Stimulated activated CD4-positive, alpha-beta T cell treated with anti-CD3 and anti-CD28 coated beads, Interleukin-2, amount 100 ng/mL, for 48 hours (primary cell): ENCODE results near the gene RETNLB.

Experiments used
- DNase-seq, 2 donors: peaks; one replicate each; pipeline ENCODE4 v3.0.0-alpha.2; 2020

The RETNLB gene, protein sequence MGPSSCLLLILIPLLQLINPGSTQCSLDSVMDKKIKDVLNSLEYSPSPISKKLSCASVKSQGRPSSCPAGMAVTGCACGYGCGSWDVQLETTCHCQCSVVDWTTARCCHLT

DNA sequence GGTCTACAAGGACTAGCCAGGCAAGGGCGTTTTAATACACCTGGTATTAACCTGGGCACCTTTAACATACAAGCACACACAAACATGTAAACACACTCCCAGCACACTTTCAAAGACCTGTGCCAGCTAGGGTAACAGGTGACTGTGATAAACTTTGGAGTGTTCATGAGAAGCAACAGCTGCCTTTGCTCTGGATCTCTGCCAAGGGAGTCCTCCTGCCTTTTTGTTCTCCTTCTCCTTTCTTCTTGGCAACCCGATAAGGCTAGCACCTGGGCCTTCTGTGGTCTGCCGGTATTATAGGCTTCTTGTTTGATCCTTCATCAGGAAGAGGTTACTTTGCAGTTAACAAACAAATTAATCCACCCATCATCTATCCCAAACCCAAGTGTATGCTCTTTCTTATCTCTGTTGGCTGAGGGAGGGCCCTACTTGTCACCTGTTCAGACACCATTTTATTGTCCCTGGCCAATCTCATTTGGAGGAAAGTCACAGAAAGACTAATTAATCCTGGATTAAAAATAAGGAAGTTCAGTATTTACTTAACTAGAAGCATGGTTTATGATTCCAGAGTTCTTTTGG lies at the start of gene RETNLB:
TSS of gene RETNLB (minus strand) at position 7 of the 579 bp plus-strand sequence. CDS start 225 bp downstream, outside the sequence.
- DNase-seq = no peak

GRCh38 chr3:108806316-108806715 lies 49.1 kb upstream of the RETNLB start:
- DNase-seq = no peak

DNA sequence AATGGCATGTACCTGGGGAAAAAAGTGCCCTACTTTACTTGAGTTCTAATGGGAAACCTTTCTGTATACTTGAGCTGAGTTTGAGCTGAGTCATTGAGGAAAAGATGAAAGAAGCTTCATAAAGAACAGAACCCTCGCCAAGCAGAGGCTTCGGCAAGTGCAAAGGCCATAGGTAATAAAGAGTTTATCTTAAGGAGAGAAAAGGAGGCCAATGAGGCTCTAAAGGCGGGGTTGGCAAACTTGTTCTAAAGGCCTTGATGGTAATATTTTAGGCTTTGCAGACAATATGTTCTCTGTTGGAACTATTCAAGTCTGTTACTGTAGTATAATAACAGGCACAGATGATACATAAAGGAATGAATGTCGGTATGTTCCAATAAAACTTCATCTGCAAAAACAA lies 47.8 kb upstream of the RETNLB start:
- DNase-seq = no peak

GRCh38 chr3:108804437-108804836 lies 47.2 kb upstream of the RETNLB start:
- no peak for DNase-seq

- DNase-seq = no peak
Observed at GRCh38 chr3:108791473-108791872, 34.3 kb upstream of the RETNLB start.

GRCh38 chr3:108780235-108780634 lies 23.0 kb upstream of the RETNLB start:
- no peak for DNase-seq

DNA sequence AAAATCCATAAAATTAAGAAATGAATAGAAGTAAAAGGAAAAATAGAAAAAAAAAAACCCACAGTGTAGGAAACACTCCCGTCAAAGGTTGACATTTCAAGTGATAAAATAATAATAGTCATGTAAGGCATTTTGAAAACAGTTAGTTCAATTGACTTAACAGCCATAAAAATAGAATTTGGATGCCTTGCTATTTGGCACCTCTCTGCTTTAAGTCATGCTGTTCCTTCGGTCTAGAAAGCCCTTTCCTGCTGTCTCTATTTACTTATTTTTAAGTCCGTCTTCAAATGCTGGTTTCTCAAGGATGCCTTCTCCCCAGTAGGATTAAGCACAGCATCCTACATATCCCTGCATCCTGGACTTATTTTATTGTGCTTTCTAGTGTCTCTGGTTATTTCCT lies 22.3 kb upstream of the RETNLB start:
- no peak for DNase-seq

GRCh38 chr3:108775649-108776048 lies 18.4 kb upstream of the RETNLB start:
- no peak for DNase-seq

DNA sequence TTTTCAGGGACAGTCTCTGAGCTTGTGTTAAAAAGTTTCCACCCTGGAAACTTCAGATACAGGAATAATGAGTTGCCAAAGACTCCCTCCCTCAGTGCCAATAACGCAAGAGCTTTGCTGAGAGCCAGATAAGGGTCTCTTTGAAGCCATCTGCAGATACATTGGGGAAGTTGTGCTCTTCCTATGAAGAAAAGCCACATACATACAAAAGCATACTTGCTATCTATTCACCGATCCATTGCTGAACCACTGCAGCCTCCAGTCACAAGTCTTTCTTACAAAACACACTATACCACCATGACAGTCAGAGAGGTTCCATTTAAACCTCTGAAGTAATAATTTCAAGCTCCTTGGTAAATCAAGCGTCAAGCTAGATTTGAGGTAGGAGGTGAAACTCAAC lies 10.0 kb upstream of the RETNLB start:
- DNase-seq = no peak

GRCh38 chr3:108755686-108756085 lies 1.5 kb downstream of the RETNLB start:
- no peak for DNase-seq

- DNase-seq = no peak
Observed at GRCh38 chr3:108744762-108745161, 12.4 kb downstream of the RETNLB start.

GRCh38 chr3:108742929-108743328 lies 14.3 kb downstream of the RETNLB start:
- no peak for DNase-seq

DNA sequence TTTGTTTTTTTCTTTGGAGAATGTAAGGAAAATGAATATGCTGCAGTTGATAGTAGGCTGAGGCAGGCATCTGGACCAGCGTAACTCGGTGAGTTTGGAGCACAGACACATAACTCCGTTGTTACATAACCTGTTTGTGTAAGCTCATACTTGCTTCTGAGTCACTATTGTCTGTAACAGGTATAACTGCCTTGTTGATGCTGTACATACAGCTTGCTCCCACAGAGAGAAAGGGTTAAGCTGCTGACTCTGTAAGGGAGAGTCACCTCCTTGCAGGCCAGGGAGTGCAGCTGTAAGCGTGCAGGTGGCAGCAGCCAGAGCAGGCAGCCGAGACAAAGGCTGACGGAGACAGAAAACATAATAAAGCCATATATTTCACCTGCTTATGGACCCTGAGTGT lies 20.4 kb downstream of the RETNLB start:
- no peak for DNase-seq

DNA sequence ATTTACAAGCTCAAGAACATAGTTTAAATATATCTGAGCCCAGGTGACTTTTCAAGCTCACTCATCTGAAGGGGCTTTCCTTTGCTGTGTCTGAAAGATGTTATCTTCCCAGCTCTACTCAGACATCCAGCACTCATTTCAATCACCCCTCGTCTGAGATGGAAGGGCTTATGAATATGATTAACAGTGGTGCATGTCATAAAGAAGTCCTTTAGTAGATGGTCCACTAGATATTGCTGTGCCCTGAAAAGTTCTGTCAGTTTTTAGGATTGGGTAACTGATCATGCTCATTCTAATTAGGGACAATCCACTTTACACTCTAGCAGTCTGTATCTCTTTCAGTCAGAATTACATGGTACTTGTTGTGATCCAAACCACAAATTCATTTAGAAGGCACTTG lies 28.3 kb downstream of the RETNLB start:
- DNase-seq = no peak

GRCh38 chr3:108728105-108728504 lies 29.1 kb downstream of the RETNLB start:
- no peak for DNase-seq

DNA sequence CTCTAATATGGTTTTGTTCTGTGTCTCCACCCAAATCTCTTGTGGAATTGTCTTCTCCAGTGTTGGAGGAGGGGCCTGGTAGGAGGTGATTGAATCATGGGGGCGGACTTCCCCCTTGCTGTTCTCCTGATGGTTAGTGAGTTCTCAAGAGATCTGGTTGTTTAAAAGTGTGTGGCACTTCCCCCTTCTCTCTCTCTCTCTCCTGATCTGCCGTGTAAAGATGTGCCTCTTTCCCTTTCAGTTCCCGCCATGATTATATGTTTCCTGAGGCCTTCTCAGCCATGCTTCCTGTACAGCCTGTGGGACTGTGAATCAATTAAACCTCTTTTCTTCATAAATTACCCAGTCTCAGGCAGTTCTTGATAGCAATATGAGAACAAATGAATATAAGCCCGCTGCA lies 33.1 kb downstream of the RETNLB start:
- no peak for DNase-seq

- DNase-seq = no peak
Observed at GRCh38 chr3:108722724-108723123, 34.5 kb downstream of the RETNLB start.

- DNase-seq = no peak
Observed at GRCh38 chr3:108719178-108719806, 37.9 kb downstream of the RETNLB start.

DNA sequence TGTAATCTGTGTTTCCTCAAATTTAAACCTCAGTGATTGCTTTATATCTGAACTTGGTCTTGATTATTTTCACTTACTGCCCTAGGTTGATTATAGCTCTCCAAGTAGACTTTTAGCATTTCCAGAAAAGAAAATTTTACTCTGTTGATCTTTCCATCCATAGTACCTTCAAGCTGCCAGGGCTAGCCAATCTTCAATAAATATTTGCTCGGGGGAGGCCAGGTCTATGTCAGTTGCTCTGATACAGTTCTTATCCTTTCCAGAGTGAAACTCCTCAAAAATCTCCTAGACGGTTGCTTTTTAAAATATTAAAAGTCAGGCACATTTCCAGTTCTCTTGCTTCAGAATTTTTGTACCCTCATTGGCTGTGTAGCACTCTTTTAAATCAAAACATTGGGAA lies 38.8 kb downstream of the RETNLB start:
- DNase-seq = no peak

DNA sequence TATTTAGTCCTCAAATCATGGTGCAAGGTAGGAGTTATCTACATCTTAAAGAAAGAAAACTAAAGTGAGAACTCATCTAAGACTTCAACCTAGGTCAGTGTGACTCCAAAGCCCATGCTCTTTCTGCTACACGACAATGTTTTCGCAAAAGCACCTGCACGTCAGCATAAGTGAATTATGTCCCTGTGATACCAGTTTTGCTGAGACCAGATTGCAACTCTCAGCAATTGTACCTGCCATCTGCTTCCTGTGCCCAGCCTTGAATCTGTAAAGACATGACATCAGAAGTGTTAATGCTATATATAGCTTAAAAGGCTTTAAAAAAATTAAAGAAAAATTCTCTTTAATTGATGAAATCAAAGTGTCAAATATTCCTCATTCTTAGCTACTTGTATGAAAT lies 43.4 kb downstream of the RETNLB start:
- no peak for DNase-seq

- no peak for DNase-seq
Observed at GRCh38 chr3:108713009-108713516, 44.1 kb downstream of the RETNLB start.
